Activated CD4-positive, alpha-beta T cell treated with anti-CD3 and anti-CD28 coated beads for 48 hours (primary cell): ENCODE results near the gene TEPSIN.

Experiments
- DNase-seq: peaks from one replicate; pipeline ENCODE4 v3.0.0-alpha.2; 2020

Gene TEPSIN

DNA sequence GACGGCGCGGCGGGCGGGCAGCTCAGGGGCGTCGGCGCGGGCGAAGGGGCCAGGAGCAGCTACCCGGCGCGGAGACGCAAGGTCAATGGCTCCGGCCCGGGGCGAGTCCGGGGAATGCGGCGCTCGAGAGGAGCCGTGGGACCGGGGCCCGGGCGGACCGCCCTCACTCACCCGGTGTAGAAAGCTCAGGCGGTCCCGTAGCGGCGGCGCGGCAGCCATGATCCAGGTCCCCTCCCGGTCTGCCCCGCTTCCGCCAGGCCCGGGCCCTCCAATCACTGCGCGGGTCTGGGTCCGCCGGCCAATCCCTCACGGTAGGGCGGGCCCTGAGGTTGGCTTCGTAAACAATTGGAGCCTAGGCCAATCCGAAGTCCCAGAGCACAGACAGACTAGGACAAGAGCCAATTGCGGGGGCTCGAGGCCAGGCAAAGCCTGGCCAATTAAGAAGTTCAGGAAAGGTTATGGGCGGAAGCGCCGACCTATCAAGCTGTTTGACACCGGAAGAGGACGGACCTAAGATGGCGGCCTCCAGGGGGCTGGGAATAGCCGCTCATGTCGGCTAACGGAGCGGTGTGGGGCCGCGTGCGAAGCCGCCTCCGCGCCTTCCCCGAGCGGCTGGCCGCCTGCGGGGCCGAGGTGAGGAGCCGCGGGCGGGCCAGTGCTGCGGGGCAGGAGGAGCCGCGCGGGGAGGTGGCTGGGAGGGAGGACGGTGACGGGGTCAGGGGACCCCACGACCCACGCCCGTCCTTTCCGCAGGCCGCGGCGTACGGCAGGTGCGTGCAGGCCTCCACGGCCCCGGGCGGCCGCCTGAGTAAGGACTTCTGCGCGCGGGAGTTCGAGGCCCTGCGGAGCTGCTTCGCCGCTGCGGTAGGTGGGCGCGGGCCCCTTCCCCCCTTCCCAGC lies at the start of gene TEPSIN, which contains the start of gene NDUFAF8:
TSS of gene TEPSIN (minus strand) at position 241 of the 899 bp plus-strand sequence. CDS start at position 219, 22 bp downstream.
TSS of gene NDUFAF8 (plus strand) at position 504 of the 899 bp plus-strand sequence. CDS start at position 550, 46 bp downstream.
- DNase-seq = peak; percentile 96

DNA sequence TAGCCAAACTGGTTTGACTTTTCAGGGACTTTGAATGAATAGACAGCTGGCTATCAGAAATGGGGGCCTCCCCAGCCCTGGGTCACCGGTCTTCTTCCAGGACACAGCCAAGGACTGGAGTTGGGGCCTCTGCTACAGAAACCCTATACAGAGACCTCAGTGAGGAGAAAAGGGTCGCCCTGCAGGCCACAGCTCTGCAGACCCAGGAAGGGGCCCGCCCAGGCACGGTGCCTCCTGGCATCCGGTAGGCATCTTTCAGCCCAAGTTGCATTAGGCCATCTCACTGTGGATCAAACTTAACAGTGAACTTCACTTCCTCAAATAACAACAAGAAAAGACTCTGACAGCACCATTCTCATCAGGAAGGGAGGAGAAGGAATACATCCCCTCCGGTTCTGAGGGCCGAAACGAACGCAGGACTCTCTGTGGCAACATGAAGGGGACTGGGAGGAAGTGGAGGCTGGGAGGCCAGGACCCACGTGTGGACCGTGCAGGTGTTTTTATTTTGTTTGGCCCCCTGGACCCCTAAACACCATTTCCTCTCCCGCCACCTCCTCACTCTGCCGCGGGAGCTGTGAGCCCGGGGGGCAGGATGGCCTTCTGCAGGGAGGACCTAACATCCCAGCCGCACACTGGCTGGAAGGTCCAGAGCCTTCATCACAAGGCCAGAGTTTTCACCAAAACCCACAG lies 49.0 kb upstream of the TEPSIN start:
- no peak for DNase-seq

GRCh38 chr17:81287152-81287551 lies 48.3 kb upstream of the TEPSIN start:
- no peak for DNase-seq

DNA sequence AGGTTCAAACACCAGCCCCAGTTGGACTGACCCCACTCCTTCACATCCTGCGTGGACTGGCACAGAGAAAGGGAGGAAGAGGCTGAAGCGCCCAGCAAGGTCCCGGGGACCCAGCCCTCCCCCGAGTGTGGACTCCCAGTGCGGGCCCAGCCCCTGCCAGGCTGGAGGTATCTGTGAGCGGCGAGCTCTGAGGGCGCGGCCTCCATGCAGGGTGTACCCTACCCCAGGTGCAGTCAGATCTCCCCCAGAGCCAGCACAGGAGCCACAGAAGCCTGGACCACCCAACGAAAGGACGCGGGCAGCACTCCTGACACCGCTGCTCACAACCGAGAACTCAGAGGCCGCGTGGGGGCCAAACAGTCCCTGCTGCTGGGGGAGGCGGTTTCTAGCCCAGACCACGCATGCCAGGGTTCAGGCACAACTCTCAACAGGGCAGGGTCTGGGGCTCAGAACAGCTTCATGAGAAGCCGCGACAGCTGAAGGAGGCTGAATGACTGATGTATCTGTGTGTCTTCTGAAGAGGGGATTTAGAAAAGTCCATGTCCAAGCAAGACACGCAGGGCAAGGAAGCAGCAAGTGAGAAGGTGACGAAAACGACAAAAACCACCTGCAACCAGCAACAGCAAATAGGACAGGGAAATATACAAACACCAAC lies 47.8 kb upstream of the TEPSIN start:
- DNase-seq = no peak

- no peak for DNase-seq
Observed at GRCh38 chr17:81285894-81286293, 47.0 kb upstream of the TEPSIN start.

DNA sequence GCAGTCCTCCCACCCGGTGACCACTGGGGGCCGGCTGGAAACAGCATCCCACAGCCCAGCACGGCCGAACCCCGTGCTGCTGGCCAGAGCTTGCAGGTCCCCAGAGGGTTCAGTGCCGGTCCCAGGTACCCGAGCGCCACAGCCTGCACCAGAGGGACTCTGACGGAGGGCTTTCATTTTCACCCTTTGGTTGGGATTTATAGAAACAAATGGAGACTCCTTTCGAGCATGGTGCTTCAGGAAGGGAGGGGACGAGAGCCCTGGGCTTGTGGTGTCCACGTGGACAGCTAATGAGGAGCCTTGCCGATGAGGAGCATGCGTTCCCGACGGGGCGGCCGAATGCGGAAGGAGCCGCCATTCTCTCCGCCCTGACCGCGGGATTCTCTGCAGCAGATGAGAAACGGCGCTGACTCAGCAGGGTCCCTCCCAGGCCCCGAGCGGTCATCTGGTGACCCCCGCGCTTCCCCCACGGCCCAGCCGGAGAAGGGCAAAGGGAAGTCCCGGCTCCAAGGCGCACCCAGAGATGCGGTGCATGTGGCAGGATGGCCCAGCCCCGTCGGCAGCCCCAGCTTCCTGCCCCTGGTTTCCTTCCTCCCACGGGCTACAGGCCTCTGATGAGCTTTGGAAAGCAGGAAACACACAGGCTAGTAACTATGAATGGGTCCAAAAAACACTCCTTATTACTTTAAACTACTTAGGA lies 46.5 kb upstream of the TEPSIN start:
- peak; percentile 77 for DNase-seq

DNA sequence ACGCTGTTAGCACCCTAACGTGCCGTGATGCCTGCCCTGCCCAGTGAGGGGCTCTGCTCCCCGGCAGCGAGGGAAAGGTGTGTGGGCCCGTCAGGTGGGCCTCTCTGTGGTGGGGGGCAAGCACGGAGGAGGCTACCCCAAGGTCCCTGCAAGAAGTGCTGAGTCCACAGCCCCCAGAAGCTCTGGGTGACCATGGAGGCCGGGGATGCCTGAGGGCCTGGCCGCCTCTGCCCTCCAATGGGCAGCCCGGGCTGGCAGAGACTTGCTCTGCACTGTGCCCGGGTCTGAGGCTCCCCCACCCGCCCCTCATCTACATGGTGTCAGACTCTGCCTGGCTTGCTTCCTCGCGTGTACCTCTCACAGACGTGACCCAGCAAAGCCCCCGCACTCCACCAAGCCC lies 44.0 kb upstream of the TEPSIN start:
- DNase-seq = no peak

GRCh38 chr17:81282141-81282540 lies 43.3 kb upstream of the TEPSIN start:
- no peak for DNase-seq

- DNase-seq = no peak
Observed at GRCh38 chr17:81280571-81280970, 41.7 kb upstream of the TEPSIN start.

DNA sequence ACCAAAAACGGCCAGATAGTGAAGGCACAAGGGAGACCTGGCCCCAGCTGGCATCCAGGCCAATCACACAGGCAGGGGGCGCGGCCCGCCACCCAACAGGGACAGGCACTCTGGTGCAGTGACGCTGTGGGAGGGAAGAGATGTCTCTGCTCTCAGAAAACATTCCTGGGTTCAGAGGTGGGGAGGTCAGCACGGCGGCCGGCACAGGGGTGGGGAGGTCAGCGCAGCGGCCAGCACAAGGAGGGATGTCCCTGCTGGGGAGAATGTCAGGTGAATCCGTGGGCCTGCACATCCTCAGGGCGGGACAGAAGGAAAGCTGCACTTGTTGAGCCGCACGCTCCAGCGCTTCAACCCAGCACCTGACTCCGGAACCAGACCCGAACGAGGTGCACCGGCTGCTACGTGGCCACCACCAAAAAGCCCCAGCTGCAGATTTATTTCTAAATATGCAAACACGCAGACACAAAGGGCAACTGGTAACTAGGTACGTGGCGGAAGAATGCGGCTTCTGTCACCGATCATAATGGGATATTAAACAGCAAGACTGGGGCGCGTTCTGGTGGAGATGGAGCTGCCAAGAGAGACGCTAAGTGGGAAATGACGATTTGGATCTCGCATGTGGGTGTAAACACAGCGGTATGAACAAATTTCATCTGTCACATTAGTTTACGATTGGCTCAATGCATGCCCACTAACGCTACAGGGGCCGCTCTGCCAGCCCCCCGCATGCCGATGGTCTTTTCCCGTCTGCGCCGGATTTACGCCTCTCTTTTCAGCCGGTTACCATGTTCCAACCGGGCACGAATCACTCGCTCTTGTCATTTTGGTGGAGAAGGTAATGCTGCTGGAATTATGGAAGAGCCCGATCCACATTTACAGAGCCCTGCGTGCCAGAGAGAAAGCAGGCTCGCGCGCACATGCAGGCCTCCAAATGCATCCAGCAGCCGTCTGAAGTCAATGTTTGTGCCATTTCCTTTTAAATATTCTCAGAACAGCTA lies 40.7 kb upstream of the TEPSIN start:
- DNase-seq = no peak

GRCh38 chr17:81278831-81279230 lies 40.0 kb upstream of the TEPSIN start:
- no peak for DNase-seq

DNA sequence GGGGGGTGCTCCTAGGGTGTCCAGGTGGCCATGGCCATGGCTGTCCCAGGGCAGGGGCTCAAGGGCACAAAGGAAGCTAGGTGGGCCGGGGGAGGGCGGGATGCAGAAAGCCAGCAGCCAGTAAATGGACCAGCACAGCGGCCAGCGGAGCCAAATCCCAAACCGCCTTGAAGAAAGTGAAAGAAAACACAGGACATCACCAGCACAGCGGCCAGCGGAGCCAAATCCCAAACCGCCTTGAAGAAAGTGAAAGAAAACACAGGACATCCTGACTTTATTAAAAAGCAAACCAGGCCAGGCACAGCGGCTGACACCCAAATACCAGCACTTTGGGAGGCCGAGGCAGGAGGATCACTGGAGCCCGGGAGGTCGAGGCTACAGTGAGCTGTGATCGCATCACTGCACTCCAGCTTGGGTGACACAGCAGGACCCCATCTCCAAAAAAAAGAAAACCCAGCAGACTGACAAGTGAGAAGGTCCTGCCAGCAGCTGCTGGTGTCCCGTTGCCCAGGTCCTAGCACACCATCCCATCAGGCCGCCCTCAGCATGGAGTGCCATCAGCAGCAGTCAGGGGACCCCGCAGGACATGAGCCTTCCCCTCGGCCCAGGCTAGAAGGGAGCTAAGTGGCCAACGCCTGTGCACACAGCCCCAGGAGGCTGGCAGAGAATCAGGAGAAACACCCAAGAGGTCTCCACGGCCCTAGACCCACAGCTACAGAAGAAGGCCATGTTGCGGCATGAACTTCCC lies 39.3 kb upstream of the TEPSIN start:
- DNase-seq = no peak

DNA sequence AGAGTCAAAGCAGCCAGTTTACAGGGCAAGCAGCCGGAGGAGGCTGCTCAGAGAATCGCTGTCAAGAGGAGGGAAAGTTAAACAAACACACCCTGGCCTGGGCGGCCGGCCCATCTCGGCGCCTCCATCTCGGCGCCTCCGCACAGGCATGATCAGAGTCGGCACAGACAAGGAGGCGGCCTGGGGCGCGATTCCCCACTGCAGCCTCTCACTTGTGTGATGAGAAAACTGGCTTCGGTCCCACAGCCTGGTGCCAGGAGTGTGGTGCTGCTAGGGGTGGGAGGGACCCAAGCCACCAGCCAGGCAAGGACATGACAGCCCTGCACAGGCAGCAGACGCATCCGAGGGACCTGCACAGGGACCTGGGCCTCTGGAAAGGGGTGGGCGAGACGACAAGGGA lies 38.6 kb upstream of the TEPSIN start:
- no peak for DNase-seq

- no peak for DNase-seq
Observed at GRCh38 chr17:81276781-81277180, 37.9 kb upstream of the TEPSIN start.

DNA sequence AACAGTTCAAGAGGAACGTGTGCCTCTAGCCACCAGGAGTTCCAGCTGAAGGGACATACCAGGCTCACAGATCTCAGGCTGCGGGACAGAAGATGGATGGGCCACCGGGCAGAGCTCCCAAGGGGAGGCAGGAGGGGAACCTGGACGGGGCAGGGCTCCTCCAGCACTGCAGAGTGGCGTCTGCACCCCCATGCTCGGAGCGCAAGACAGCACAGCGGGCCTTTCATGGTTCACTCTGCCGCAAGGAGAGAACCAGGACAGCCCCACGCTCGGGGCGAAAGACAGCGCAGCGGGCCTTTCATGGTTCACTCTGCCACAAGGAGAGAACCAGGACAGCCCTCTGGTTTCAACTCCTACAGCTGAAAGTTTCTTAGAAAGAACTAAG lies 35.6 kb upstream of the TEPSIN start:
- DNase-seq = no peak

DNA sequence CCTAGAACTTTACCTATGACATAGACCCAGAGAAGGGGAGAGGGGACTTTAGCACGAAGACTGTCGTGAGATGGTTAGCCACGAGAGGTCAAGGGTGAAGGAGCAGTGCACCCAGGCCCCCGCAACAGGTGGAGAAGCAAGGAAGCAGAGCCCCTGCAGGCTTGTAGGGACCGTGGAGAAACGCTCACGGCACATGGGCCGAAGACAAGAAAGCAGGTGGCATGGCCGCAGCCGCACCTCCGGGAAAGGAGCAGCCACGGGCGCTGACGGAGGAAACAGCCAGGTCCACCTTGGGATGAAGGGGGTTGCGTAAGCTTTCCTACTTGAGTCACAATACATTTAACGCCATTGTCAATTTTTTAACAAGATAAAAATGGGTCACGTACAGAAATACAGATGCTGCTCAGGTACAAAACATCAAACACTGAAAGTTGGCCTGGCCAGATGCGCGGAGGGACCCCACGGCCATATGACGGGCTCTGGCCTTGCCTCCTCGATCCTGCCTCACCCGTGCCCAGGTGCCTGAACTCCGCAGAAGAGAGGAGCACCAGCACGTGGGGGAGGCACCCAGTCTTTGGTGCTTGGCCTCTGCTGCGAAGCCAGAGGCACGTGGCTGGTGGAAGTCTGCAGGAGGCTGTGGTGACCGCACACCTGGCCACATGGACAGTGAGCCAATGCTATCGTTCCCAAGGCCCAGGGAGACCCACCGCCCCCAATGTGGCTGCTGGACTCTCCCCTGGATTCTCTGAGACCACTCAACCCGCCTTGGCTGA lies 35.0 kb upstream of the TEPSIN start:
- DNase-seq = no peak

GRCh38 chr17:81272616-81273015 lies 33.8 kb upstream of the TEPSIN start:
- no peak for DNase-seq

DNA sequence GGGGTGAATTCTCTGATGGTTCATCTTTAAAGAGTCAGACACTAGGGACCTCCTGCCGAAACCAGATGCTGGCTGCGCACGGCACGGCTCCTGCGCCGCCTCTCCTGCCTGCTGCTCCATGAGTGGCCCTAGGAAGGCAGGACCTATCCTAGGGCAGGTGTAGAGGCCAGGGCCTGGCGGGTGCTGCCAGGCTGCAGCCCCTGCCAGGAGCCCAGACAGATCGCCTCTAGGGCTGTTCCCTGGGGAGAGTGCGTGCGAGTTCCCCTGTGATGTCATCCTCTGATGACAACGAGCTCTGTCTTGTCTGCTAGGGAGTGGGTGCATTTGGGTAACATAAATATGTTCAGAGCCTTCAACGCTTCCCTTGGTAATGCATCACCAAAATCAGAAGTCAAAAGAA lies 32.4 kb upstream of the TEPSIN start:
- no peak for DNase-seq

DNA sequence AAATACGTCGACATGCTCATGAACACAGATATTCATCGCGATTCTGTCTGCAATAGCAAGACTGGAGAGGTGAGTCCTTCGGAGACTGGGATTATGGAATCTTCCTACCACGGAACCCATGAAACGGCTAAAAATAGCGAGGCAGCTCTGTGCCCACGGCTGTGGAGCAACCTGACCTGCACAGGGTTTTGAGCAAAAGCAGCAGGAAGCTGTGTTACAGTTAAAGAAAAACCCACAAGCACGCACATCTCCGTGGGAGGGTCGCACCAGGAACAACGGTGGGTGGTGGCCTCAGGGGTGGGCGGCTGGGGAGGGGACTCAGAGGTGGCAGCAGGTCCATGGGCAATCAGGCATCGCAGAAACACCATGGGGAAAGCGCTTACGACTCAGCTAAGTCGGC lies 31.4 kb upstream of the TEPSIN start:
- no peak for DNase-seq
